ENCODE data around the gene RNF224. TPM values are rescaled to one million over a fixed set of nuclear protein-coding genes. Genes with fewer than 3 reads are reported as not detected.

Gene RNF224
- total and polyA plus RNA-seq, 2 experiments from 2014 or later = not detected

- H3K9me3 ChIP-seq (ENCODE audit: low read depth) = no peaks in the 10 kb centered on the region
- H3K4me1 ChIP-seq (ENCODE audit: low read depth) = peaks cover 29% of the 10 kb centered on the region
- peaks cover 9% of the 10 kb centered on the region for H3K36me3 ChIP-seq
- no peak for TF ChIP-seq CTCF (IDR thresholded peaks at IDR 0.05; ENCODE audit: low read depth, low read length)
- H3K27ac ChIP-seq = peak overlapping the region; percentile 98
- DNase-seq (ENCODE audit: low read depth in 1 of 2, low spot score in 1 of 2) = no peak
- H3K4me3 ChIP-seq = no peak overlapping the region
- H3K27me3 ChIP-seq = no peaks in the 10 kb centered on the region
Observed at GRCh38 chr9:137275203-137275587, 47.9 kb downstream of the RNF224 start.

GRCh38 chr9:137275588-137276472 is 48.5 kb downstream of the RNF224 start:
- Histone ChIP-seq H3K36me3 (peaks cover 9% of the 10 kb centered on the region), H3K9me3 (ENCODE audit: low read depth) (no peaks in the 10 kb centered on the region), H3K27ac (peak overlapping the region; percentile 98), H3K4me3 (no peak overlapping the region), H3K4me1 (ENCODE audit: low read depth) (peaks cover 32% of the 10 kb centered on the region), H3K27me3 (no peaks in the 10 kb centered on the region)
- DNase-seq (ENCODE audit: low read depth in 1 of 2, low spot score in 1 of 2) = no peak
- TF ChIP-seq CTCF (IDR thresholded peaks at IDR 0.05; ENCODE audit: low read depth, low read length) = no peak

- Histone ChIP-seq H3K9me3 (ENCODE audit: low read depth) (no peaks in the 10 kb centered on the region), H3K27ac (peak overlapping the region; percentile 98), H3K27me3 (peaks cover 5% of the 10 kb centered on the region), H3K4me1 (ENCODE audit: low read depth) (peaks cover 32% of the 10 kb centered on the region), H3K36me3 (peaks cover 9% of the 10 kb centered on the region), H3K4me3 (peak overlapping the region; percentile 26)
- no peak for TF ChIP-seq CTCF (IDR thresholded peaks at IDR 0.05; ENCODE audit: low read depth, low read length)
- DNase-seq (ENCODE audit: low read depth in 1 of 2, low spot score in 1 of 2) = peak; percentile 86 to 94
Observed at GRCh38 chr9:137276473-137277328, 49.4 kb downstream of the RNF224 start.

- H3K27ac ChIP-seq = peak within 1 kb of the TSS; percentile 98
Observed at GRCh38 chr9:137277329-137278041, 50.2 kb downstream of the RNF224 start, which contains the start of gene TOR4A. Gene TOR4A (plus strand): TSS chr9:137277726. CDS start chr9:137278690, 964 bp downstream.

More at GRCh38 chr9:137277329-137278041, 50.2 kb downstream of the RNF224 start, which contains the start of gene TOR4A:
- peak; percentile 85 to 91 for DNase-seq (ENCODE audit: low read depth in 1 of 2, low spot score in 1 of 2)
- Histone ChIP-seq H3K4me1 (ENCODE audit: low read depth) (peaks cover 32% of the 10 kb centered on the region), H3K9me3 (ENCODE audit: low read depth) (no peaks in the 10 kb centered on the region), H3K36me3 (peaks cover 6% of the 10 kb centered on the region), H3K27me3 (peaks cover 6% of the 10 kb centered on the region), H3K4me3 (peak within 1 kb of the TSS; percentile 26)
- peak; percentile 12 for TF ChIP-seq CTCF (IDR thresholded peaks at IDR 0.05; ENCODE audit: low read depth, low read length)
